ENCODE data around the gene GPD1L.

The GPD1L gene

DNA sequence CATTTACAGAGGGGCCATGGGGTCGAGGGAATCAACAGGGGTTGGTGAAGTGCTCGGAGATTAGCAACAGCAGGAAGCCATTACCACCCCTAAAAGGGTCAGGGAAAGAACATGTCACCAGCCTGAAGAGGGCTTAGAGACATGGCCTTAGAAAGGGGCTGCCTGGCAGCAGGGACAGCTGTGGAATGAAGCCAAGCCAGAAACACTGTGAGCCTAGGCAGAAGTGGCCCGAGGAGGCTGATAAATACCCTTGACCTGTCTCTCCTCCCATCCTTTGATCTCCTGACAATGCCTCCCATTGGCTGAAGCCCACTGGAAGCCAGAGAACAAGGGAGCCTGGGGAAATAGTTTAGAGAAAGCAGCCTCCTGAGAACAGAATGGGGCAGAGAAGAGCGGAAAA lies 31.4 kb downstream of the GPD1L start:
- no peak for DNase-seq (ENCODE audit: low read depth)

DNA sequence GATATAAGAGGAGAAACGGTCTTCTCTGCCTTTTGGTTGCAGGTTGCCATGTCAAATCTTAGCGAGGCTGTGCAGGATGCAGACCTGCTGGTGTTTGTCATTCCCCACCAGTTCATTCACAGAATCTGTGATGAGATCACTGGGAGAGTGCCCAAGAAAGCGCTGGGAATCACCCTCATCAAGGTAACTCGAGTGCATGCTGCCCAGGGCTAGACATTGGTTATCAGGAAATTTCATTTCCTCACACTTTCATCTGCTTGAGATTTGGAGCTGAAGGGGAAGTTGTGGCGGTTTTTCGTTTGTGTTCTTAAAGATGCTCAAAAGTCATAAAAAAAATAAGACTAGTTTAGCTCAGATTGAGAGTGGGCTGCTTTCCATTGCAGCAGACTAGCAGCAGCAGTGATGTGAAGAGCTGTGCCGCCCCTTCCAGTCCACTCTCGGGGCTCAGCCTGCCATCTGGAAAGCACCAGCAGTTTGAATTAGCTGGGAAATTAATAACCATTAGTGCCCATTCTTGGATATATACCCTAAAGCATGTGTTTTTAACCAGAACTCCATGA lies 32.2 kb downstream of the GPD1L start:
- no peak for DNase-seq (ENCODE audit: low read depth)

DNA sequence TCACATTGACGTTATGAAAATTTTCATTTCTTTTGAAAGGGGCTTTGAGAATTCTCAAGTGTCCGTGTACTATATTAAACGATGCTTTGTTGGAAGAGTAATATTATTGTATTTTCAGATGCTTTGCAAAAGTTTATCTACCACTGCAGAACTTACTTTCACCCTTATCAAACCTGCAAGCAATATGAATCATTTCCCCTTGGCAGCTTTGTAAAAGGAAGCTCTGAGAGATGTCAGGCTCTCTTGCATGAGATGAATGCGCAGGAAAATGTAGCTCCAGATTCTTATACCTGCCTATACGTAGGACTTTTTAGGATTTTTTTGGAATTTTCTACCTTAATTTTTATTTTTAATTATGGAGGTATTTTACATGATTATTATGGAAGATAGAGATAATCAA lies 34.5 kb downstream of the GPD1L start:
- no peak for DNase-seq (ENCODE audit: low read depth)

DNA sequence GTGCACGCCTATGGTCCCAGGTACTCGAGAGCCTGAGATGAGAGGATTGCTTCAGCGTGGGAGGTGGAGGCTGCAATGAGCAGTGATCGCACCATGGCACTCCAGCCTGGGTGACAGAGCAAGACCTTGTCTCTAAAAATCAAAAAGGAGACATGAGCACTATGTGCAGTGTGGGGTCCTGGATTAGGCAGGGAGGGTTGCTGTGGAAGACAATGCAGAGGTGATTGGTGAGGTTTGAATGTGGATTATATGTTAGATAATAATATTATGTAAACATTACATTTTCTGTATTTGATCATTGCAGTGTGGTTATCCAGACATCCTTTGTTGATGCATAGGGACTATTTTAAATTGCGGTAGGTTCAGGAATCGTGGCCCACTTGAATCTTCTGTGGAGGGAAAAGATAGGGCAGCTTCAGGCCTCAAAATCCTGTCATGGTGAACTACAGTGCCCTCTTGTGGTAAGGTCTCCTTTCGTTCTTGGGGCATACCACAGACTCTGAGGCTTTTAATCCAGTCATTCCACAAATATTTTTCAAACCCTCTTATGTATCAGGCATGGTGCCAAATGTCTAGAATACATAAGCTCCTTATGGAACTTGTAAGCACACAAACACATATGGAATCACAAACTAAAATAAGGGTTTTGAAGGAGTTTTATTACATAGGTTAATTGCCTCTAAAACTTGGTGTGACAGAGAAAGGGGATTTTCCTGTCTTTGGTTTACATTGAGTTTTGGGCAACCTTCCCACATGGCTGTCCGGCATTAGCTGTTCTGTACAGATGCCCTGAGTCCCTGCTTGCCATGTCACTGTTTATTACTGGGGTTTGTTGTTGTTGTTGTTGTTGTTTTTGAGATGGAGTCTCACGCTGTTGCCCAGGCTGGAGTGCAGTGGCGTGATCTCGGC lies 37.7 kb downstream of the GPD1L start:
- peak; percentile 15 for DNase-seq (ENCODE audit: low read depth)

DNA sequence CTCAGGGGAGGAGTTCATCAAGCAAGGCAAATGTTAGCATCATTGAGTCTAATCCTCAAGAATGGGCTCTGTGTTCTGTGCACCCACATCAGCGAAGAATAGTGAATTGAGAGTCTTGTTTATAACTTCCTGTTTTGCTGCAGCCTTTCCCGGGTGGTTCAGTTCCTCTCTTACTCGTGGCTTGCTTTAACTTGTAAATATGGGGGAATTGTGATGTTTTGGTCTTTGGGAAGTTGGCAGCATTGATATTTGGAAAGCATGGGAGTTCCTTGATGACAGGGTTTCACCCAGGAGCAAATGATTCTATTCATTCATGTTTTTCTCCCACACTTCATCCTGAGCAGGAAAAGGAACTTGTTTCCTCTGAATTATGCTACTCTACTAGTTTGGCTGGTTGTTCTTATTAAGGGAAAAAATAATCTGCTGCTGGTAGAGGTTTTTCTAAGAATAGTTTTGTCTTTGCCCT lies 40.4 kb downstream of the GPD1L start:
- no peak for DNase-seq (ENCODE audit: low read depth)

DNA sequence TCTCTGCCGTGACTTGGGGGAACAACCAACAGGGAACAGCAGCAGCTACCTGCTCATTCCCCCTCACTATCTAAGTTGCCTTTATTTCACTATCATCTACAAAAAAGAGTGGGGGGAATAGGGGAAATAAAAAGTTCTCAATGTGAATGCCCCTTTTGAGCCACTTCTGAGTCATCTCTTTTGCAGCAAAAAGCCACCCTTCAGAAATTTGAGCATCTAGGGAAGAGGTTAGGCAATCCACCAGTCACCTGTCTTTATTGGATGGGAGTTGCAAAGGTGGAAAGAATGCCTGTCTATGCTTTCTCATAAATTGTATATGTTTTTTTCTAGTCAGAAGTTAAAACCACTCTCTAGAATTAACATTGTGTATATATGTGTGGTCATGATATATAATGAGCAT lies 41.1 kb downstream of the GPD1L start:
- no peak for DNase-seq (ENCODE audit: low read depth)

DNA sequence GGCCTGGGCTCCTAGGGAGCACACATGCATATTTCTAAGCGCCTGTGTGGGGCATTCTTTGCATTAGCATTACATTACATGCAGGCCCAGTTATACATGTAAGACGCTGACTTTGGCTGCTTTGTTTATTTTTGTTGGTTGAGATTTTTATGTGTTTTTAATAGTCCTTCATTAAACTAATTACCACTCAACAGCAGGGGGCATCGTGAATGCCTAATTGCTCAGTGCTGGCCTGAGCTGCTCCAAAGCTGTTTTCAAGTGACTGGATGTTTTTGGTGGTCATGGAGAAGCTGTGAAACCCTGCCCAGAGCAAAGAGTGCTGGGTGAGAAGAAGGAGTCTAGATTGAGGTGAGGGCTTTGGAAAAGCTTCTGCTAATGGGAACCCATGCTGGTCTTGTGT lies 41.5 kb downstream of the GPD1L start:
- DNase-seq (ENCODE audit: low read depth) = no peak

DNA sequence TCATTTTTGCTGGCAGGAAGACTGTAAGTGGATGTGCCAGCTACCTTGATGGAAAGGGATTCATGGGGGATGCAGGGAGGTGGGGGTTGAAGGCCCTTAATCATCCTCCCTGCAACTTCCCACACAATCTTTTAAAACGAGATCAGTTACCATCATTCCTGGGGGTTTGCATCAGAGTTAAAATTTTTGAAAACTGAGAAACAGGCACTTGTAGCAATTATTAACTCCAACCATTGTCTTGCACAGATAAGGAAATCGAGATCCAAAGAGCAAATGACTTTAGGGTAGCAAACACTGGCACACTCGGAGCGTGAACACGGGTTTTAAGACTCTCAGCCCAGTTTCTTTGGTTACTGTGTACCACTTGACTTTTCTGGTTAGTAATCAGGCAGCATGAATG lies 41.9 kb downstream of the GPD1L start:
- no peak for DNase-seq (ENCODE audit: low read depth)

DNA sequence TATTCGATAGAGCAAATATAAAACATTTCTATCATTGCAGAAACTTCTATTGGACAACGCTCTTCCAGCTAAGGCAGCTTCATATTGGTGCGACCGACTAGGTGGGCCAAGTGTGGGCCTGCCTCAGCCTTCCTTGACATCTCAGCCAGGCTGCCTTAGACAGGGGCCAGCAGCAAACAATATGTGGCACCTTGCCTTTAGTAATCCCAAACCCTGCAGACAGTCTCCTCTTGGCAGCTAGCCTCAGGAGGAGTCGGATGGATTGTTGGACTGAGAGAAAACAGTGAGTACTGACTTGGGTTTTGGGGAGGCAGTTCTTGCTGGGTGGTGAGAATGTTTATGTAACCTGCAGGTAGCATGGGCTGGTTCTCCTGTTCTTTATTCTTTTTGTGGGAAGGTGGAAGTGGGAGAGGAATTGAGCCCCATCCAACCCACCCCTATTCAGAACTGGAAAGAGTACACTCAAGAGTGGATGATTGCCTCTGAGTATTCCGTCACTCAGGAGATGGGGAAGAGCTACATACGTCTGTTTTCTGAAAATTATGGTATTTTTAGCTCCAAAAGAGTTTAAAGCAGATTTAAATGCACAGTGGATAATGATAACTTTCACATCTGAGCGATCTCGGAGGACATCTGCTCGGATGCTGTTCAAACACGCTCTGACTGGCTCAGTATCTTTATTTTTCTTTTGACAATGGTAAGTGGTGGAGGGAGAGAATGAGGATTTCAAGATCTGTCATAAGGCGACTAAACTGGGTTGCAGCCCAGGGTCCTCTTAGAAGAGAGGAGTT lies 47.2 kb downstream of the GPD1L start:
- DNase-seq (ENCODE audit: low read depth) = no peak

DNA sequence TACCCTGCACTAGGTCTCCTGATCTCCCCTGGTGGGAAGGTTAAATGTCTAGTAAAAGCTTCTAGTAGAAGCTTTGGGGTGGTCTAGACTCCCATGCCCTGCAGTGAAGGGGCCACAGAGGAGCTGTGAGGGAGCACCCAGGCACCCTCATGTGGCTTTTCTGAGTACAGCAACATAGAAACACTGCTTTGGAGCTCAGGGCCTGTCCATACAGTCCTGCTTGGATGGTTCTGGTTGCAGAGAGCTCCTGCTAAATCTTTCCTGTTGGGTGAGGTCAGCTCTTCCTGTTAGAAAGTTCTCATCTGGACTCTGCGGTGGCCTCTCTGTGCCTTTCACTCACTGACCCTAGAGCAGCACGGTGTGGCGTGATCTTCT lies 47.8 kb downstream of the GPD1L start:
- DNase-seq (ENCODE audit: low read depth) = no peak

DNA sequence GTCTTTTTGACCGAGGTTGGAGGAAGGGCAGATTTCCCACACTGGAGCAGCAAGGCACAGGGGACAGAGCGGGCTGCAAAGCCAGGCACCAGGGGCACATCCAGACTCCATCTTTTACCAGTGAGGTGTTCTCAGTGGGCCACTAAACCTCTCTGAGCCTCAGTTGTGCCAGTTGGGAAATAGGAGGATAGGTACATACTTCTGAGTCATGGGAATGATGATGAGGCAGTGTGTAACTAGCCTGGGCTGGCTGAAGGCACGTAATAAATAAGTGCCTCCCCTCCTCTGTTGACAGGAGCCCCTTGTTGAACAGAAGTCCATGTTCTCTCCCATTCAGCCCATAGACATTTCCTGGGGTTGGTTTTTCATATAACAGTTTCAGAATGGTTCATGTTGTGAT lies 48.7 kb downstream of the GPD1L start:
- DNase-seq (ENCODE audit: low read depth) = no peak

DNA sequence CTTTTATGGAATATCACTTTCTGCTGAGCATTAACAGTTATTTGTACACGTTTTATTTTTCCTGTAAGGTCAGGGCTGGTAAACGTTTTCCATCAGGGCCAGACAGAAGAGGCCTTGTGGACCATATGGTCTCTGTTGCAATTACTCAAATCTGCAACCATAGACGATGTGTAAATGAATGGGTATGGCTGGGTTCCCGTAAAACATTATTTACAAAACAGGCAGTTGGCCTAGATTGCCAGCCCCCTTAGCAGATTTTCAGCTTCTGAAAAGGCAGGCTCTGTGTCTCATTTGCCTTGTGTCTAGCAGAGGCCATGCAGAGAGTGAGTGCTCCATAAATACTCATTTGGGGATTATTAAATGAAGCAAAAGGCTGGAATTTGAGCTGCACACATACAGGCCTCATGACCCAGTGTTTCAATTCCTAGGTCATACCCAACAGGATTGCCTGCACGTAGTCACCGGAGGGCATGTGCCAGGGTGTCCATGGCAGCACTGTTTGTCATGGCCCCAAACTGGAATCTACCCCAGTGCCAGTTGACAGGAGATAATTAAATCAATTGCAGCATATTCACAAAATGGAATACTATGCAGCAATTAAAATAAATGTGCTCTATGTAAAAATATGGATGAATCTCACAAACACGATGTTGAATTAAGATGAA lies 51.3 kb downstream of the GPD1L start:
- DNase-seq (ENCODE audit: low read depth) = no peak

DNA sequence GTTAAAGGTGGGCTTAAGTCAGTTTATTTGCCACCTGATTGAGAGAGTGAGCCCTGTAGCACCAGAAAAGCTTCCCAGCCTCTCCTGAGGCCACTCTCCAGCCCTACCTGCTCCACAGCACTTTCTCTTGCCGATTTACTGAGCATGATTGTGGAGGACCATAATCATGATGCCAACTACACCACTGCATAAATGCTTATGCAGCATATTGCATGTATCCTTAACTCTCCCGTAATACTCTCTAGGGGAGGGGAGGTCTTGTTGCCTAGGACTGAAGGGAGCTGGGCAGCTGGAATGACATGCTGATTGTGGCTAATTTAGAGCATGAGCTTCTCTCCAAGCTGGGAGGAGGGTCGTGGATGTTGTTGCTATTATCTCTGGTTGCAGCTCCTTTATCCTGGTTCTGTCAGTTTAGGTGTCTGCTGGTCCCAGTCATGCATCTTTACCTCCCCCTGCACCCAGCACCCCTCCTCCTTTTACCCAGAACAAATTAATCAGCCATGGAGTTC lies 54.3 kb downstream of the GPD1L start:
- DNase-seq (ENCODE audit: low read depth) = no peak

DNA sequence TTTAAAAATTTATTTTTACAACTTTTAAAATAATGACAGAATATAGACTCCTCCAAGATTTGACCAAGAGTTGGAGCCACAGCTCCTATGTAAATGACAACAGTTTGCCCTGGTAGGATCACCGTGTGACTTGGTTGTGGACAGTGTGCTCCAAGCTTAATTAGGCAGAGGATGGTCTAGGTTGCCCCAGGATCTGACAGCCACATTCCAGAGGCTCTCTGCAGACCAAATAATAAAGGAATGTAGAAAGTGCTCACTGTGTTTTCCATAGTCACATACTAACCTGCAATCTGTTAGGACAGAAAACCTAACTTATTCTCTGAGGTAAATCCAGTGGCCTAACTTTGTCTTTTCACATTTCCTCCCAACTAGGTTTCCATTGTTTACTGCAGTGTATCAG lies 59.0 kb downstream of the GPD1L start:
- DNase-seq (ENCODE audit: low read depth) = no peak

DNA sequence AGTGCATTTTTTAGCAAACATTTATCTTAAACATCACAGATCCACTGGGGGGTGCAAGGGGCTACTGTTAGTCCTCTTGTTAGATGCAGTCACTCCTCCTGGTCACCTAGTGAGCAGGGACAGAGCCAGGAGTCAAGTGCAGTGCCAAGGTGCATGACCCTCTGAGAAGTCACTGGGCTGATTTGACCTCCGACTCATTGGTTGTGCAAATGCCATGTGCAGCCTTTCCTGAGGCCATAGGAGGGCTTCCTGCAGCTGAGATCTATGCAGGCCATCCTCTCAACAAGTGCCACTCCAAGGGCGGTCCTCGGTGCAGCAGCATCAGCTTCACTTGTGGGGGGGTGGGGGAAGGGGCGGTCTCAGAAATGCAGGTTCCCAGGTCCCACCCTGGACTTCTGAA lies 60.2 kb downstream of the GPD1L start:
- DNase-seq (ENCODE audit: low read depth) = no peak

DNA sequence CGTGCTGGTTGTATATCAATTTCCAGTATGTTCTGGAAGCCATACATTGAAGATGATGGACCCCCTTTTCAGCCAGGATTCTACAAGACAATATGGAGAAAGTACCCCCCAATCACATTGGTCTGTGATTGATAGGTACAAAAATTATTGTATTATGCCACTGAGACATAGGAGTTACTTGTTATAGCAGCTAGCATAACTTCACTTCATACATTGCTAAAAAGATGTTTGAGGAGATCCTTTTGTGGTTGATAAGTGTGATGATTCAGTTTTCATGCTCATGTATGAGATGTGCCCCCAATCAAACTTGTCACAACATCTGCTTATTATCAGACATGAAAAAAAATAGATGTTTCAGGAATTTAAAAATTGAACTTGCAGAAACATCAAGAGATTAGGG lies 66.0 kb downstream of the GPD1L start:
- no peak for DNase-seq (ENCODE audit: low read depth)

DNA sequence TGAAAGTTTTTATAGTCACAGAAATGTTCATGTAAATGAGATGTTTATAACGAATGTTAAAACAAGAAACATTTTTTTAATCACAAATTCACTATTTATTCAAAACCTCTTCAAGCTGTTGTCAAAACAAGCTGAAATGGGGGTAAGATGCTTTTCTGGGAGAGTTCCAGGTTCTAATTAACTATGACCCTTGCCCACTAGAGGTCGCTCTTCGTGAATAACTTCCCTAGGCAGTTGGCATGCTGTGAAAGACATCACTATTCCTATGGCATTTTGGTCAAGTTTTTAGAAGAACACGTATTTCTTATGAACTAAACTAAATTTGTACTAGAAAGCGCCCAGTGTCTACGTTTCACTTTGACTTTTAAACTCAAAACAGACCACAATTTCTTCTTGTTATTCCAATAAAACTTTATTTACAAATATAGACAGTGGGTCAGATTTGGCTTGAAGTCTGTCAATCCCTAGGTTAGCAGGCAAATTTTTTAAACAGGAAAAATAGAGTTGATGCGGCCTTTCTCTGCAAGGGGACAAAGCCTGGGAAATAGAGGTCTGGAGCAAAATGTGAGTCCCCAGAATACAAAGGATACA lies 69.3 kb downstream of the GPD1L start:
- DNase-seq (ENCODE audit: low read depth) = peak; percentile 61

DNA sequence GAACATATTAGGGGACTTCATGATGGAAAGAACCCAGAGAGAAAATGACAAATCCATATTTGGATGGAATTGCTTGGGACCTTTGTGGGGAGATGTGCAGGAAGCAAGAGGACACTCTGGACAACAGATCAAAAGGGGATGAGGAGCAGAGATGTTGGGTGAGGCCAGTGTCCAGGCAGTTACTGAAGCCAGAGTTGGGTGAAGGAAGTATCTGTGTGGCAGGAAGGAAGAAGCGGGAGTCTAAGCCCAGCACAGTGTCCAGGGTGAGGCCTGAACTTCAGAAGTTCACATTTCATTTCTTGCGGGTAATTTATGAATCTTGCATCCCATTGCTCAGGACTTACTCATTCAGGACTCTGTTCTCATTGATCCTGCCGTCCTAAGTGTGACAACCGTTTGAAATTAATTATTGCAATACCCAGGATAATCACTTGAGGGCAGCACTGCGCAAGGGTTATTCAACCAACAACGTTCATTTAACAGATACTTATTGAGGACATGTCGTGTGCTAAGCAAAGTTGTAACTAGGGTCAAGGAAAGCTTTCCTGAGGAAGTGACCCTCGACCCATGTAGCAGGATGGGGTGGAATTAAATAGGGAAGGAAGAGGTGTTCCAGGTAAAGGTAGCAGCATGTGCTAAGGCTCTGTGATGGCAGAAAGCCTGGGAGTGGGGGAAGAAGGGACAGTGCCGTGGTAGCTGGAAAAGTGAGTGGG lies 70.7 kb downstream of the GPD1L start:
- DNase-seq (ENCODE audit: low read depth) = peak; percentile 36

DNA sequence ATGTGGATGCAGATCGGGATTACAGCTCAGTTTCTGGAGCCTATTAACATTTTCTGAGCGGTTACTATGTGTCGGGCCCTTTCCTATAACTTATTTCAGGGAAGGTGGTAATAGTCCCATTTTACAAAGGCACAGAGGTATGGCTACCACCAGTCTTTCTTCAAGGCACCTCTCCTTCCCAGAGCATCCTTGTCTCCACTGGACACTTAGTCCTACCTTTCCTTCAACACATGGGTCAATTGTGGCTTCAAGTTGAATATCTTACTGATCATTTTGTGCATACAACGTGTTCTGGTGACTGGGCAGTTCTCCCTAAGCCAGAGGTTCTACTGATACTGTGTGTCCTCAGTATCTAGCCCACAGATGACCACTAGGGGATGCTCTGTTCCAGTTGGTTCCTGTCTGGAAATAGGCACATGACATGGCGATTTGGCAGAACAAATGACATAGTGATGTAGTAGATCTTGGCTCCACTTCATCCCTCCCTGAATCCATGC lies 71.3 kb downstream of the GPD1L start:
- no peak for DNase-seq (ENCODE audit: low read depth)

DNA sequence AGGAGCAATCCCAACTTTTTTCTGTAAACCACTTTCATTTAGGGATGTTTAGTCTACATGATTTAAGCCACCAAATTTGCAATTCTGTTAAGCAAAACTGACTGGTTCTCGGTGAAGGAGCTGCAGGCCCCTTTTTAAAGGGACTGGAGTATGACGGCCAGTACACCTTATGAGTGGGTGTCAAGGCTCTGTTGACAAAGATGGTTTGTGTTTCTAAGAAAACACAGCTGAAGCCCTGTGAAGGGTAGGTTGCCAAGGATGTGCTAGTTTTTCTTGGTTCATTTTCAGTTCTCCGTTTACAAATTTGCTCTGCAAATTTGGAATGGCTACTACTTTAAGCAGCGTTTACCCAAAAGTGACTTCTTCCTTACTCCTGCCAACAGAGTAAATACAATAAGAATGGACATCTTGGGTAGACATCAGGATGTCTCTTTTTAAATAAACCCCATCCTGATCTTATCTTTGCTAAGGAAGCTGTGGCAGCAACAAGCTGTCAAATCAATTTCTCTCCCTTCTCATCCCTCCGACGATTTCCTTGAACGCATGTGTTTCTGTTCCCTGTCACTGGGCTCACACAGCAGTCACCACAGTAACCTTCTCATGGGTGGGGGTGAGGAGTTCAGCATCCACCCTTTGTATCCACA lies 73.8 kb downstream of the GPD1L start:
- no peak for DNase-seq (ENCODE audit: low read depth)
